HG03159 (cell line): ENCODE data around the gene CLASRP.

Experiments
- ATAC-seq: cut with Tn5 transposase; IDR thresholded peaks from one replicate; pipeline ENCODE4 v1.9.1; 2021; ENCODE audit warnings: mild to moderate bottlenecking, moderate library complexity; ENCODE audit not compliant: unreplicated experiment

Gene CLASRP

DNA sequence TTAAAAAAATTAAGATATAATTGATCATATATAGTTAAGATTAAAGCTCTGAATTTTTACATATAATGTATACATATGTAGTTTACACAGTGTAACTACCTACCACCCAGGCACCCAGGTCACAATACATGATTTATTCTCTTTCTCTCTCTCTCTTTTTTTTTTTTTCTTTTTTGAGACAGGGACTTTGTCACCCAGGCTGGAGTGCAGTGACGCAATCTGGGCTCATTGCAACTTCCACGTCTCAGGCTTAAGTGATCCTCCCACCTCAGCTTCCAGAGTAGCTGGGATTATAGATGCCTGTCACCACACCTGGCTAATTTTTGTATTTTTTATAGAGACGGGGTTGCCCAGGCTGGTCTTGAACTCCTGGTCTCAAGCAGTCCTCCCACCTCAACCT, 18.8 kb upstream of the CLASRP start:
- ATAC-seq: no peak

DNA sequence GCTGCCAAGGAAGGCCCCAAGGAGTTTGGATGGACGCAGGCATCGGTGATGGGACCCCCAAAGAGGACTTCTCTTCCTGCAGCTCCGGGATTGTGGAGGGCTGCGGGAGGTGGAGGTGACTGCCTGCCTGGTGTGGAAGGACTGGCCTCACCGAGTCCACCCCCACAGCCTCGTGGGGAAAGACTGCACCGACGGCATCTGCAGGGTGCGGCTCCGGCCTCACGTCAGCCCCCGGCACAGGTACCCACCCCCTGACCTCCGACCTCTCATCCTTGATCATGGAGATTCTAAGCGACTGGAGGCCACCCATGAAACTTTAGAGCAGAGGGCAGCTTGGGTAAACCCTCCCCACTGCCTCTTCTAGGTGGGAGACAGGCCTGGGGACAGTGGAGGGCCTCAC, 16.9 kb upstream of the CLASRP start:
- no peak for ATAC-seq

DNA sequence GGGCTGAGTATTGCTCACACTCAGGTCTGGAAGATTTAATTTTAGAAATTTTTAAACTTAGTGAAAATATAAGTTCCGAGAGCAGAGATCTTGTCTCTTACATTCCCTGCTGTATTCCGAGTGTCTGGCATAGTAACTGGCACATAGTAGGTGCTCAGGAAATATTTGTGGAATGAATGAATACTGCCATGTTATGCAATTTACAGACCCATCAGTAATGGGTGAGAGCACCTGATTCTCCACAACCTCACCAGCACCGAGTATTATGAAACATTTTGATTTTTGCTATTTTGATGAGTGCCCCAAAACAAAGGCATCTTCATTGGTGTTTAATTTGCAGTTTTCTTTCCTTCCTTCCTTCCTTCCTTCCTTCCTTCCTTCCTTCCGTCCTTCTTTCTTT, 15.8 kb upstream of the CLASRP start:
- ATAC-seq: no peak

DNA sequence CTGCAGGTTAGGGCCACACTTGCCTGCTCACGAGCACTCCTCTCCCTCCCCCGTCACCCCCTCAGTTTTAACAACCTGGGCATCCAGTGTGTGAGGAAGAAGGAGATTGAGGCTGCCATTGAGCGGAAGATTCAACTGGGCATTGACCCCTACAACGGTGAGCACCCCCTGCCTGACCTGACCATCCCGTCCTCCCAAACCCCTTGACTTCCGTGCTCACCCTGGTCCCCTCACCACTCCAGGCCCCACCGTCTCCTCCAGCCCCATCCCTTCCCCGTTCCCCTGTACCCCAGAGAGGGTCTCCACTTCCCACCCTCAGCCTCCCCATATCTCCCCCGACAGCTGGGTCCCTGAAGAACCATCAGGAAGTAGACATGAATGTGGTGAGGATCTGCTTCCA, 13.6 kb upstream of the CLASRP start:
- no peak for ATAC-seq

DNA sequence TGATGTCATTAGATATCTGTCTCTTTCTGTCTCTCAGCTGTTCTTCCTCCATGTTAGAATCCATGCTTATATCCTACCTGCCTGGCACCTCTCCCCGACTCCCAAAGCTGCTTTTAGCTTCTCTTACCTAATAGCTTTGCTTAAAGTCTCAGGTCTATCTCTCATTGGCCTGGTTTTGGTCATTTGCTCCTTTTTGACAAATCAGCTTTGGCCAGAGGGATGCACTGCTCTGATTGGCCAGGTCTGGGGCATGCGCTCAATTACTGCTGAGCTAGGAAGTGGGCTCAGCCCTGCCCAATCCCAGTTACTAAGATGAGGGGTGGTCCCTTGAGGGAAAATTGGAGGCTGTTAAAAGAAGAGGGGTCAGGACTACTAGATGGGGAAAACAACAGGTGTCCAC, 11.5 kb upstream of the CLASRP start:
- ATAC-seq: no peak

DNA sequence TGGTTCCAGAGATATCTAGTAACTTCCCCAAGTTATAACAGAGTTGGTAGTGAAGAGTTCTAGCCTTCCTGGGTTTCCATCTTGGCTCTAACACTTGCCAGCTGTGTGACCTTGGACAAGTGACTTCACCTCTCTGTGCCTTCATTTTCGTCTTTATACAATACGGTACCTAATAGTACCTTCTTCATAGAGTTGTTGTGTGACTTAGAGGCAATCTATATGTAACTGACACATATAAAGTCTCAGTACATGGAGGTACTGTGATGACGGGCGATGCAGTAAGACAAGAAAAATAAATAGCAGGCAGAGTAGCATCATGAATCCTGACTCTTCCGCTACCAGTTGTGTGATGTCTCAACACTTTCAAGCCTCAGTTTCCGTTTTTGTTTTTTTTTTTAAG, 8.0 kb upstream of the CLASRP start:
- ATAC-seq: no peak

DNA sequence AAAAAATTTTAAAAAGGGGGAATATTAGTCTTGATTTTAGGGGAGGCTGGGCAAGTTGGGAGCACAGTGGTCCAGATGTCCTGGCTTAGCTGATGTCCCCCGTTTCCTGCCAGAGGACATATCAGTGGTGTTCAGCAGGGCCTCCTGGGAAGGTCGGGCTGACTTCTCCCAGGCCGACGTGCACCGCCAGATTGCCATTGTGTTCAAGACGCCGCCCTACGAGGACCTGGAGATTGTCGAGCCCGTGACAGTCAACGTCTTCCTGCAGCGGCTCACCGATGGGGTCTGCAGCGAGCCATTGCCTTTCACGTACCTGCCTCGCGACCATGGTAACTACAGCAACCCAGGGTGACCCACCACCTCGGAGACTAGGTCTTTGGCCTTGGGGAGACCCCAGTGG, 6.4 kb upstream of the CLASRP start:
- no peak for ATAC-seq

DNA sequence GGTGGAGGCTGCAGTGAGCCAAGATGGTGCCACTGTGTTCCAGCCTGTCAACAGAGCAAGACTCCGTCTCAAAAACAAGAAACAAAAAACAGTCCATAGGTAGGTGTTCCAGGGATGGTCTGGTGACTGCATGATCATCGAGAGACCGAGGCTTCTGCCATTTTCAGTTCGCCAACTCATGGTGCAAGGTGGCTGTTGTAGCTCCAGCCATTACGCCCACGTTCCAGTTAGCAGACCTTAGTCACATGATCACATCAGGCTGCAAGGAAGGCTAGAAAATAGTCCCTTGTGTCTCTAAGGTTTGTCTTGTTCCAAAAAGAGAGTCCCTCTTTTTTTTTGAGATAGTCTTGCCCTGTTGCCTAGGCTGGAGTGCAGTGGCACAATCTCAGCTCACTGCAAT, 3.1 kb upstream of the CLASRP start:
- no peak for ATAC-seq

DNA sequence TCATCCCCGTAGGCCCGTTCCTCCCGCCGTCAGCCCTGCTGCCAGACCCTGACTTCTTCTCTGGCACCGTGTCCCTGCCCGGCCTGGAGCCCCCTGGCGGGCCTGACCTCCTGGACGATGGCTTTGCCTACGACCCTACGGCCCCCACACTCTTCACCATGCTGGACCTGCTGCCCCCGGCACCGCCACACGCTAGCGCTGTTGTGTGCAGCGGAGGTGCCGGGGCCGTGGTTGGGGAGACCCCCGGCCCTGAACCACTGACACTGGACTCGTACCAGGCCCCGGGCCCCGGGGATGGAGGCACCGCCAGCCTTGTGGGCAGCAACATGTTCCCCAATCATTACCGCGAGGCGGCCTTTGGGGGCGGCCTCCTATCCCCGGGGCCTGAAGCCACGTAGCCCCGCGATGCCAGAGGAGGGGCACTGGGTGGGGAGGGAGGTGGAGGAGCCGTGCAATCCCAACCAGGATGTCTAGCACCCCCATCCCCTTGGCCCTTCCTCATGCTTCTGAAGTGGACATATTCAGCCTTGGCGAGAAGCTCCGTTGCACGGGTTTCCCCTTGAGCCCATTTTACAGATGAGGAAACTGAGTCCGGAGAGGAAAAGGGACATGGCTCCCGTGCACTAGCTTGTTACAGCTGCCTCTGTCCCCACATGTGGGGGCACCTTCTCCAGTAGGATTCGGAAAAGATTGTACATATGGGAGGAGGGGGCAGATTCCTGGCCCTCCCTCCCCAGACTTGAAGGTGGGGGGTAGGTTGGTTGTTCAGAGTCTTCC, 1.3 kb upstream of the CLASRP start:
- ATAC-seq: no peak

DNA sequence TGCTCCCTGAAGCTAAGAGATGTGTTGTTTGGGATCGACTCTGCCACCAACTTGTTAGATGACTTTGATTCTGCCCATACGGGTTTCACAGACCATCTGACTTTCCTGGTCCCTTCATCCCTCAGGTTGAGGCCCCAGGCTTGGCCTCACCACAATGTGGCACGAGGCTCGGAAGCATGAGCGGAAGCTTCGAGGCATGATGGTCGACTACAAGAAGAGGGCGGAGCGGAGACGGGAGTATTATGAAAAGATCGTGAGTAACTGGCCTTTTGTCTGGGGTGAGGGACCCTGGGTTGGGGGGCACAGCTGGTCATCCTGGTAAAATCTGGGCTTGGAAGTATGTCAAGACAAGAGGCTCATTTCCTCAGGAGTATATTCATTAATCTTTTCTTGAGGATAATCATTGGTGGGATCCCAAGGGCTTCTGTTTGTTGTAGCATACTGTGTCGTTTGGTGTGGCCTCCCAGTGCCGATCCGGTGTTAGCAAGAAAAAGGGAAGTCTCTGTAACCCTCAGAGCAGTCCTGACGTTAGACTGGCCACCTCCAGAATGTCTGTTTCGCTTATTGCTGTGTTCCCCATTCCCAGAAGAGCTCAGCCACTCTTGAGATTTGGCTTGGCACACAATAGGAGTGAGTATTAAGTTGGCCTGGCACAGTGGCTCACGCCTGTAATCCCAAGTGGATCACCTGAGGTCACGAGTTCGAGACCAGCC, 1.4 kb downstream of the CLASRP start:
- no peak for ATAC-seq

DNA sequence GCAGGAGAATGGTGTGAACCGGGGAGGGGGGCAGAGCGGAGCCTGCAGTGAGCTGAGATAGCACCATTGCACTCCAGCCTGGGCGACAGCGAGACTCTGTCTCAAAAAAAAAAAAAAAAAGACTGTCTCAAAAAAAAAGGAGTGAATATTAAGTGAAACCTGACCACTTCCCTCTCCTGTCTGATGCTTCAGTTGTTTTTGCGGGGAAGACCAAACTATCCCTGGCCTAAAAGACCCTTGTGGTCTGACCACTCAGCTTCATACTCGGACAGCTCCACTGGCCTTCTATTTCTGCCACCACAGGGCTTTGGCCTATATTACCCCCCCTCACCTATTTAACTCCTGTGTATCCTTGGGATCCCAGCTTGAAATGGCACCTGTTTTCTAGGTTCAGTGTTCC, 2.3 kb downstream of the CLASRP start:
- ATAC-seq: no peak

DNA sequence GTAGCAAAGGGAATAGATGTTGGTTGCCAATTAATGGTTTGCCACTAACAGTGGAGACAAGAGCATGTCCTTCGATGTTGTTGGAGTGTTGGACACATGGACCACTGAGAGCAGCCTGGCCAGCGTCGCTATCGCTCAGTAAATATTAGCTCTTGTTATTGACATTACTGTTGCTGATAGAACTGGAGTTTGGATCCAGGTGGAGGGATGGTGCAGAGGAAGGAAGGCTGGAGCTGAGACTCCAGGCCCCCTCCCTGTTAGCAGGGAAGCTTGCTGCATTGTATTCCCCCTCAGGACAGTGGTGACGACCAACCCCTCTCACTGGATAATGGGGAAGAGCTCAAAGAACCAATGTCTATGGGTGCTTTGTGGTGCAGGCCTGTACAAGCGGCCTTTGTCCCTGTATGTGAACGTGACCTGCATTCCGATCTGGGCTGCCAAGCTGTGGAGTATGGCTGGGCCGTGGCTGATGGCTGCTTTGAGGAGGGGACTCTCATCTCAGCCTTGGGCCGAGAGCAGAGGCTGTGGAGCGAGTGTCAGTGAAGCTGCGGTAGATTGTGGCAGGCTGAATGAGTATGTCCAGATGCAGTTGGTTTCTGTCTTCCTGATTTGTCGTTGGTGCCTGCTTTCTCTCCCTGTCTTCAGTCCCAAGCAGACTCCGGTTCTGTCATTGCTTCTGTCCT, 7.0 kb downstream of the CLASRP start:
- ATAC-seq: no peak

DNA sequence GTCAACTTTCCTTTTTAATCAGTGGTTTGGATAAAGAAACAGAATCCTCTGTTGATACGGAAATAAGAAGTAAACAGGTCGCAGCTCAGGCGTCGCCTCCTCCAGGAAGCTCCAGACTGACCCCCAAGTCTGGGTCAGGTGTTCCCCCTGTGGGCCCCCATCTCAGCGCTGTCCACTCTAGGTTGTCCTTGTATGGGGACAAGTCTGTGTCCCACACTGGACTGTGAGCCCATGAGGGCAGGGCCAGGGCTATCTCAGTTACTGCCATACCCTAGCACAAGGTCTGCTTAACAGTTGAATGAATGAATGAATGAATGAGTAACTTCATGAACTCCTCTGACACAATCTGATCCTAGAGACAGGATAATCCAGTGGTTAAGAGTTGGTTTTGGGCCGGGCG, 7.5 kb downstream of the CLASRP start:
- no peak for ATAC-seq

DNA sequence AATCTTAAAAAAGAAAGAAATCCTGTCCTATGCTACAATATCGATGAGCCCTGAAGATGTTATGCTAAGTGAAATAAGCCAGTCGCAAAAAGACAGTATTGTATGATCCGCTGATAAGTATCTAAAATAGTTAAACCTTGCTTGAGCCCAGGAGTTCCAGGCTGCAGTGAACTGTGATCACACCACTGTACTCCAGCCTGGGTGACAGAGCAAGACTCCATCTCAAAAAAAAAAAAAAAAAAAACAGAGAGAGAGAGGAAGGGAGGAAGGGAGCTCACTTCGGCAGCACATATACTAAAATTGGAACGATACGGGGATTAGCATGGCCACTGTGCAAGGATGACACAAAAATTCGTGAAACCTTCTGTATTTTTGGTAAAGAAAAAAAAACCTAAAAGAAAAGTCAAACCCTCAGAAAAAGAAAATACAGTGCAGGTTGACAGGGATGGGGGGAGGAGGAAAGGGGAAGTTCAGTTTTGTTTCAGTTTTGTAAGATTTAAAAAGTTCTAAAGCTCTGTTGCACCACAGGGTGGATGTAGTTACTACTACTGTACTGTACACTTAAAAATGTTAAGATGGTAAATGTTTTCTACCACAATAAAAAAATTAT, 8.4 kb downstream of the CLASRP start:
- ATAC-seq: no peak

DNA sequence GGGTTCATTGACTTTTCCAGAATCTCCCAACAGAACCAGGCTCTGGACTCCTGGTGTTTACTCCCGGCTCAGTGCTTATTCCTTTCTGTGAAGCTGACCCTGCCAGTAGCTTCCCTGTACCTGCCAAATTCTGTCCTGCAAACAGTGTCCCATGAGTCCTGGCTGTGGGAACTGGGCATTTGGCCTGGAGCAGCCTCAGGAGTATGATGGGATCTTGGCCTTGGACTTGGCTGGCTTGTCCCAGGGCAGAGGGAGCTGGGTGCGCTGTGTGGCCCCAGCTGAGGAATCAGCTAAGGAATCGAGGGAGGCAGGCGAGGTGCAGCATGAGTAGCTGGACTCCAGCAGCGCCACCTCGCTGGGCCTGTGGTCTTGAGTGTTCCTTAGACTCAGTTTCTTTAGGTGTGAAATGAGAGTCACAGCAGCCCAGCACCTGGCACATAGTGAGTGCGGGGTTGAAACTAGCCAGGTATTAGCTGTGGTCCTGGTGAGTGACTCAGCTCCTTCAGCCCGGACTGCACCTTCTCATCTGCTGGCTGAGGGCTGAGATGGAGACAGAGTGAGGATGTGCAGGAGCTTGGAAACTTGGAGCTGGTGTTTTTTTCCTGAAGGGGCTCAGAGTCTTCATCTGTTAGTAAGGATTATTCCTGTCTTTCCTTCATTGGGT, 10.4 kb downstream of the CLASRP start:
- ATAC-seq: no peak

DNA sequence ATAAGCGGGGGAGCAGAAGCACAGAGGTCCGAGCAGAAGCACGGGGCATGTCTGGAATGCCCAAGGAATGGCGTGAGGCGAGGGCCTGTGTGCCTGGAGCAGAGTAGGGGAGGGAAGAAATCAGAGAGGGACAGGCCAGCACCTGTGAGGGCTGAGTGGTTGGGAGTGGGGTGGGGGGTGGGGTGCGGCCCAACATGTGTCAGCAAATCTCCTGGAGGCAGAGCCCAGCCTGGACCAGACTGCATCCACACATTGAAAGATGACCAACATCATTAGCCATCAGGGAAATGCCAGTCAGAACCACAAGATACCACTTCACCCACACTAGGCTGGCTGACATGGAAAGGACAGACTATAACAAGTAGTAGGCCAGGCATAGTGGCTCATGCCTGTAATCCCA, 11.2 kb downstream of the CLASRP start:
- no peak for ATAC-seq

DNA sequence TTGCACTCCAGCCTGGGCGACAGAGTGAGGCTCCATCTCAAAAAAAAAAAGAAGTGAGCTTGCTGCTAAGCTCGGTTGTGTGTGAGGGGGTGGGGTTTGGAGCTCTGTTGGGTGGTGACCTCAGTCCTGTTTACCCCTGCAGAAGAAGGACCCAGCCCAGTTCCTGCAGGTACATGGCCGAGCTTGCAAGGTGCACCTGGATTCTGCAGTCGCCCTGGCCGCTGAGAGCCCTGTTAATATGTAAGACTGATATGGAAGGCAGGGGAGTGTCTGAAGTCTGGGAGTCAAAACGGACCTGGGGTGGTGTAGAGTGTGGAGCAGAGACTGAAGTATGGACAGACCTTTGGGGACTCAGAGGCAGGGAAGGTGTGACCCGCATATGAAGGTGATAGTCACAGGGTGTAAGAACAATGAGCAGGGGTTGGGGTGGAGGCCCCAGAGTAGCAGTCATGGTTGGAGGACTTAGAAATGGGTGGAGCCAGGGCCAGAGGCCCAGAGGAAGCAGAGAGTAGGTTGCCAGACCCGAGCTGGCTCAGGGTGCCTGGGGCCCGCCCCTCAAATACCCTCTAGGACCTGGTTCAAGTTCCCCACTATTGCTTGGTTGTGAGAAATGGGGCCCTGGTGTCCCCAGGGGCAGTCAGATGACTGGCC, 13.2 kb downstream of the CLASRP start:
- ATAC-seq: no peak

DNA sequence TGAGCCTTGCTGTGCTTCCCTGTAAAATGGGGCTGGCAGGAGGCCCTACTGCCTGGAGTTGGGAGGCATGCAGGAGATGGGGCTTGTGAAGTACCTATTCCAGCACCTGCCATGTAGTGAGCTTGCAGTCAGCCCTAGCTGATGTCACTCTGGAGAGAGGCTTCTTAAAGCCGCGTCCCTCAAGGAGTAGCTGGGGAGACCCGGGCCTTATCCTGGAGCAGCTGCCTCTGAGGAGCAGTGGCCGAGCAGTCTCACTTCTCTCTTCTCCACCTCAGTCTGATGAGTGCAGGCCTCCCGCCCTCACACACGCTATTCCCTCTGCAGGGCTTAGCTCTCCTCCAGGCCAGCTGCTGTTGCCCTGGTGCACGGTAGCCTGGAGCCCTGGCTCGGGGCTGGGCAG, 18.0 kb downstream of the CLASRP start:
- no peak for ATAC-seq

DNA sequence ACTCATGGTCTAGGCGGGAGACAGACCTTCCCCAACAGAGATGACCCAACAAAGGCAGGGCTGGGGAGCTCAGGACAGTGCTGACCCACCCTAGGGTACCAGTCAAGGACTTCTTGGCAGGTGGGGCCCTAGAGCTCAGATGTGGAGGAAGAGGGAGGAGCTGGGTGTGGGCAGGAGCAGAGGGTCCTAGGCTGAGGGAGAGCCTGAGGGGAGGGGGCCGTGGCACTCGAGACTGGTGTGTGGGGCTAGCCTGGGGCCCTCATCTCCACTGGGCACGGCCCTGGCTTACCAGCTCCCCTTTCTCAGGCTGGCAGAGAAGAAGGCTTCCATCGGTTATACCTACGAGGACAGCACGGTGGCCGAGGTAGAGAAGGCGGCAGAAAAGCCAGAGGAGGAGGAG, 18.6 kb downstream of the CLASRP start:
- ATAC-seq: no peak

DNA sequence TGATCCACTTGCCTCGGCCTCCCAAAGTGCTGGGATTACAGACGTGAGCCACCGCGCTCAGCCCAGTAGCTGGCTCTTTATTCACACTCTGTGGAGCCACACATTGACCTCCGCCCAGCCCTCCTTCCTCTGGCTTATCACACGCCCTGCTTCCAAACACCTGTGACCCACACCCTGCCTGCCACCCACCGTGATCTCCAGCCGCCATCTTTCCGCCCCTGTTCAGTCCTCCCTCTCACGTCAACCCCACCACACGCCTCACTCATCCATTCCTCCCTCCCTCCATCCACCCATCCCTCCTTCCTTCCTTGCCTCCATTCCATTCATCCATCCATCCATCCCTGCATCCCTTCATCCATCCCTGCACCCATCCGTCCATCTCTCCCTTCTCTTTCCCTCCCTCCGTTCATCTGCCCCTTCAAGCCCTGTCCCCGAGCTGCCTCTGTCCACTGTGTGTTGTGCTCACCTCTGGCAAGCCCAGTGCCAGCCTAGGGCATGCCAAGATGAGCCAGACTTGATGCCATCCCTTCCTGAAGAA, 19.8 kb downstream of the CLASRP start:
- no peak for ATAC-seq
